ENCODE measurements around the gene PLEKHG3.

The PLEKHG3 gene

GRCh38 chr14:64763085-64763782 is 59.0 kb downstream of the PLEKHG3 start:
- Histone ChIP-seq H3K4me3 (ENCODE audit: low read depth in 1 of 2, low read length in 2 of 2) (no peak overlapping the region), H3K27me3 (ENCODE audit: control insufficient read depth in 1 of 2, insufficient read depth in 2 of 2, low read length in 2 of 2) (no peaks in the 10 kb centered on the region), H3K4me1 (ENCODE audit: insufficient read depth, low read length) (peaks cover 48% of the 10 kb centered on the region), H3K36me3 (ENCODE audit: insufficient read depth, low read length) (no peaks in the 10 kb centered on the region), H3K27ac (ENCODE audit: low read depth, low read length) (peak overlapping the region; percentile 73), H3K9ac (ENCODE audit: low read length) (no peak overlapping the region), H3K9me3 (ENCODE audit: low read length) (no peaks in the 10 kb centered on the region)

GRCh38 chr14:64763801-64764621 is 59.8 kb downstream of the PLEKHG3 start:
- H3K27me3 ChIP-seq (ENCODE audit: control insufficient read depth in 1 of 2, insufficient read depth in 2 of 2, low read length in 2 of 2), result no peaks in the 10 kb centered on the region
- no peaks in the 10 kb centered on the region for H3K36me3 ChIP-seq (ENCODE audit: insufficient read depth, low read length)
- H3K27ac ChIP-seq (ENCODE audit: low read depth, low read length), result peak overlapping the region; percentile 73
- no peaks in the 10 kb centered on the region for H3K9me3 ChIP-seq (ENCODE audit: low read length)
- H3K4me3 ChIP-seq (ENCODE audit: low read depth in 1 of 2, low read length in 2 of 2), result peak overlapping the region in 1 of 2 donors; percentile 41
- peaks cover 41% of the 10 kb centered on the region for H3K4me1 ChIP-seq (ENCODE audit: insufficient read depth, low read length)
- no peak overlapping the region for H3K9ac ChIP-seq (ENCODE audit: low read length)

- no peak overlapping the region for H3K9ac ChIP-seq (ENCODE audit: low read length)
- peaks cover 35% of the 10 kb centered on the region for H3K4me1 ChIP-seq (ENCODE audit: insufficient read depth, low read length)
- H3K4me3 ChIP-seq (ENCODE audit: low read depth in 1 of 2, low read length in 2 of 2), result peak overlapping the region in 1 of 2 donors; percentile 41
- H3K27ac ChIP-seq (ENCODE audit: low read depth, low read length), result peak overlapping the region; percentile 73
- H3K27me3 ChIP-seq (ENCODE audit: control insufficient read depth in 1 of 2, insufficient read depth in 2 of 2, low read length in 2 of 2), result no peaks in the 10 kb centered on the region
- H3K36me3 ChIP-seq (ENCODE audit: insufficient read depth, low read length), result no peaks in the 10 kb centered on the region
- H3K9me3 ChIP-seq (ENCODE audit: low read length), result no peaks in the 10 kb centered on the region
These were observed 60.7 kb downstream of the PLEKHG3 start for GRCh38 chr14:64764641-64765520.

GRCh38 chr14:64765740-64766302 is 61.6 kb downstream of the PLEKHG3 start:
- Histone ChIP-seq H3K4me3 (ENCODE audit: low read depth in 1 of 2, low read length in 2 of 2) (no peak overlapping the region), H3K4me1 (ENCODE audit: insufficient read depth, low read length) (peaks cover 34% of the 10 kb centered on the region), H3K36me3 (ENCODE audit: insufficient read depth, low read length) (no peaks in the 10 kb centered on the region), H3K9me3 (ENCODE audit: low read length) (no peaks in the 10 kb centered on the region), H3K27ac (ENCODE audit: low read depth, low read length) (no peak overlapping the region), H3K9ac (ENCODE audit: low read length) (no peak overlapping the region), H3K27me3 (ENCODE audit: control insufficient read depth in 1 of 2, insufficient read depth in 2 of 2, low read length in 2 of 2) (no peaks in the 10 kb centered on the region)

GRCh38 chr14:64766430-64767151 is 62.4 kb downstream of the PLEKHG3 start:
- H3K4me1 ChIP-seq (ENCODE audit: insufficient read depth, low read length), result peaks cover 26% of the 10 kb centered on the region
- H3K9me3 ChIP-seq (ENCODE audit: low read length), result no peaks in the 10 kb centered on the region
- no peak overlapping the region for H3K9ac ChIP-seq (ENCODE audit: low read length)
- no peaks in the 10 kb centered on the region for H3K36me3 ChIP-seq (ENCODE audit: insufficient read depth, low read length)
- no peak overlapping the region for H3K4me3 ChIP-seq (ENCODE audit: low read depth in 1 of 2, low read length in 2 of 2)
- no peak overlapping the region for H3K27ac ChIP-seq (ENCODE audit: low read depth, low read length)
- H3K27me3 ChIP-seq (ENCODE audit: control insufficient read depth in 1 of 2, insufficient read depth in 2 of 2, low read length in 2 of 2), result no peaks in the 10 kb centered on the region

GRCh38 chr14:64767215-64767964 is 63.2 kb downstream of the PLEKHG3 start:
- no peaks in the 10 kb centered on the region for H3K27me3 ChIP-seq (ENCODE audit: control insufficient read depth in 1 of 2, insufficient read depth in 2 of 2, low read length in 2 of 2)
- peaks cover 18% of the 10 kb centered on the region for H3K4me1 ChIP-seq (ENCODE audit: insufficient read depth, low read length)
- no peak overlapping the region for H3K9ac ChIP-seq (ENCODE audit: low read length)
- no peaks in the 10 kb centered on the region for H3K9me3 ChIP-seq (ENCODE audit: low read length)
- H3K4me3 ChIP-seq (ENCODE audit: low read depth in 1 of 2, low read length in 2 of 2), result no peak overlapping the region
- no peaks in the 10 kb centered on the region for H3K36me3 ChIP-seq (ENCODE audit: insufficient read depth, low read length)
- no peak overlapping the region for H3K27ac ChIP-seq (ENCODE audit: low read depth, low read length)

- Histone ChIP-seq H3K36me3 (ENCODE audit: insufficient read depth, low read length) (no peaks in the 10 kb centered on the region), H3K9me3 (ENCODE audit: low read length) (no peaks in the 10 kb centered on the region), H3K27me3 (ENCODE audit: control insufficient read depth in 1 of 2, insufficient read depth in 2 of 2, low read length in 2 of 2) (no peaks in the 10 kb centered on the region), H3K9ac (ENCODE audit: low read length) (no peak overlapping the region), H3K4me3 (ENCODE audit: low read depth in 1 of 2, low read length in 2 of 2) (no peak overlapping the region), H3K27ac (ENCODE audit: low read depth, low read length) (no peak overlapping the region), H3K4me1 (ENCODE audit: insufficient read depth, low read length) (peaks cover 10% of the 10 kb centered on the region)
These were observed 64.3 kb downstream of the PLEKHG3 start for GRCh38 chr14:64768401-64769095.

- Histone ChIP-seq H3K9me3 (ENCODE audit: low read length) (no peaks in the 10 kb centered on the region), H3K27me3 (ENCODE audit: control insufficient read depth in 1 of 2, insufficient read depth in 2 of 2, low read length in 2 of 2) (no peaks in the 10 kb centered on the region), H3K27ac (ENCODE audit: low read depth, low read length) (no peak overlapping the region), H3K36me3 (ENCODE audit: insufficient read depth, low read length) (no peaks in the 10 kb centered on the region), H3K4me3 (ENCODE audit: low read depth in 1 of 2, low read length in 2 of 2) (no peak overlapping the region), H3K9ac (ENCODE audit: low read length) (no peak overlapping the region), H3K4me1 (ENCODE audit: insufficient read depth, low read length) (peaks cover 2% of the 10 kb centered on the region)
These were observed 65.1 kb downstream of the PLEKHG3 start for GRCh38 chr14:64769096-64770020.

GRCh38 chr14:64770751-64771150 is 66.5 kb downstream of the PLEKHG3 start:
- H3K27ac ChIP-seq (ENCODE audit: low read depth, low read length), result no peak overlapping the region
- H3K9ac ChIP-seq (ENCODE audit: low read length), result no peak overlapping the region
- H3K4me3 ChIP-seq (ENCODE audit: low read depth in 1 of 2, low read length in 2 of 2), result no peak overlapping the region
- H3K4me1 ChIP-seq (ENCODE audit: insufficient read depth, low read length), result no peaks in the 10 kb centered on the region
- no peaks in the 10 kb centered on the region for H3K9me3 ChIP-seq (ENCODE audit: low read length)
- H3K36me3 ChIP-seq (ENCODE audit: insufficient read depth, low read length), result no peaks in the 10 kb centered on the region
- H3K27me3 ChIP-seq (ENCODE audit: control insufficient read depth in 1 of 2, insufficient read depth in 2 of 2, low read length in 2 of 2), result no peaks in the 10 kb centered on the region

Measured in muscle layer of colon (tissue), 2 donors.